Body of pancreas (tissue), 4 donors: ENCODE results near the gene TSPAN18.

Experiments used
- CTCF ChIP-seq, 7 experiments: fragments of 450-650 bp in 4 of 7; fragments of 200-600 bp in 3 of 7; sonication (generic) in 3 of 7; IDR thresholded peaks; one replicate each; pipeline ENCODE4 v1.5.1; 2016 to 2019; ENCODE audit warnings: antibody characterized with exemption in 7 of 7
- POLR2A ChIP-seq, 3 donors: fragments of 450-650 bp; IDR thresholded peaks; one replicate each; pipeline ENCODE4 v1.6.1; 2016; ENCODE audit warnings: antibody characterized with exemption in 3 of 3, mild to moderate bottlenecking in 2 of 3

DNA sequence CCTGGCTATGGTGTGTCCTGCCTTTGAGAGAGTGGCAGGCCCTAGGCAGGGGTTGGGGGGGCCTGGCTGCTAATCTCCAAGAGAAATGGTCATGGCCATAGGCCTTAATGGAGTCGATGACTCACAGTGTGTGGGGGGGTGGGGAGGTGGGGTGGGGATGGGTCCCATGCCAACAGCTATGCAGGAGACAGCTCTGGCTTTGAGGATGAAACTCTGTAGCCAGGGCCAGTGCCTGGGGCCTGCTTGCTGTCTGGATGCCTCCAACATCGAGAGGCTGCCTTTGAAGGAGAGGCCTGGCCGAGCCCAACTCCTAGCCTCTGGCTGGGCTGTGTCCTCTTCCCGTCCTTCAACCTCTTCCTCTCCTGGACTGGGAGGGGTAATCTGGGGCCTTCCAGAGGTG is 23.9 kb upstream of the TSPAN18 start:
- TF ChIP-seq CTCF (IDR thresholded peaks at IDR 0.05) (no peak), POLR2A (IDR thresholded peaks at IDR 0.05) (no peak)
